HG02885 (cell line): ENCODE results near the gene SIRT2.

Experiments
- ATAC-seq: cut with Tn5 transposase; IDR thresholded peaks from one replicate; pipeline ENCODE4 v1.9.1; 2021; ENCODE audit warnings: mild to moderate bottlenecking; ENCODE audit not compliant: unreplicated experiment, poor library complexity

Gene SIRT2

GRCh38 chr19:38921420-38922274, 22.2 kb upstream of the SIRT2 start:
- no peak for ATAC-seq

- no peak for ATAC-seq
These were observed 21.4 kb upstream of the SIRT2 start for GRCh38 chr19:38920602-38921419.

- ATAC-seq: no peak
These were observed 20.6 kb upstream of the SIRT2 start for GRCh38 chr19:38919837-38920601.

- ATAC-seq: no peak
These were observed 19.1 kb upstream of the SIRT2 start for GRCh38 chr19:38918526-38918925.

GRCh38 chr19:38917921-38918491, 18.6 kb upstream of the SIRT2 start:
- ATAC-seq: no peak

GRCh38 chr19:38917516-38917915, 18.1 kb upstream of the SIRT2 start:
- ATAC-seq: no peak

- no peak for ATAC-seq
These were observed 16.2 kb upstream of the SIRT2 start for GRCh38 chr19:38915329-38916321.

GRCh38 chr19:38913958-38914357, 14.5 kb upstream of the SIRT2 start:
- ATAC-seq: no peak

GRCh38 chr19:38912600-38913514, 13.4 kb upstream of the SIRT2 start:
- ATAC-seq: no peak

- ATAC-seq: no peak
These were observed 12.1 kb upstream of the SIRT2 start for GRCh38 chr19:38911388-38912001.

GRCh38 chr19:38910488-38910887, 11.1 kb upstream of the SIRT2 start:
- no peak for ATAC-seq

- ATAC-seq: no peak
These were observed 9.5 kb upstream of the SIRT2 start for GRCh38 chr19:38908911-38909310.

GRCh38 chr19:38907670-38908069, 8.3 kb upstream of the SIRT2 start:
- no peak for ATAC-seq

GRCh38 chr19:38907227-38907626, 7.8 kb upstream of the SIRT2 start:
- no peak for ATAC-seq

GRCh38 chr19:38905620-38906019, 6.2 kb upstream of the SIRT2 start:
- no peak for ATAC-seq

GRCh38 chr19:38904581-38905539, 5.4 kb upstream of the SIRT2 start:
- ATAC-seq: no peak

- no peak for ATAC-seq
These were observed 2.3 kb upstream of the SIRT2 start for GRCh38 chr19:38901683-38902082.
